Measurements from ENCODE around the gene TMEM168. TPM values are rescaled to one million over a fixed set of nuclear protein-coding genes. Genes with fewer than 3 reads are reported as not detected.
"Not testable (repeated sequence)": the region's sequence is repeated elsewhere in the genome, so short reads cannot be mapped to it uniquely, and the experiment has no call there.

The TMEM168 gene, protein sequence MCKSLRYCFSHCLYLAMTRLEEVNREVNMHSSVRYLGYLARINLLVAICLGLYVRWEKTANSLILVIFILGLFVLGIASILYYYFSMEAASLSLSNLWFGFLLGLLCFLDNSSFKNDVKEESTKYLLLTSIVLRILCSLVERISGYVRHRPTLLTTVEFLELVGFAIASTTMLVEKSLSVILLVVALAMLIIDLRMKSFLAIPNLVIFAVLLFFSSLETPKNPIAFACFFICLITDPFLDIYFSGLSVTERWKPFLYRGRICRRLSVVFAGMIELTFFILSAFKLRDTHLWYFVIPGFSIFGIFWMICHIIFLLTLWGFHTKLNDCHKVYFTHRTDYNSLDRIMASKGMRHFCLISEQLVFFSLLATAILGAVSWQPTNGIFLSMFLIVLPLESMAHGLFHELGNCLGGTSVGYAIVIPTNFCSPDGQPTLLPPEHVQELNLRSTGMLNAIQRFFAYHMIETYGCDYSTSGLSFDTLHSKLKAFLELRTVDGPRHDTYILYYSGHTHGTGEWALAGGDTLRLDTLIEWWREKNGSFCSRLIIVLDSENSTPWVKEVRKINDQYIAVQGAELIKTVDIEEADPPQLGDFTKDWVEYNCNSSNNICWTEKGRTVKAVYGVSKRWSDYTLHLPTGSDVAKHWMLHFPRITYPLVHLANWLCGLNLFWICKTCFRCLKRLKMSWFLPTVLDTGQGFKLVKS
- polyA plus RNA-seq (2013) = 14.6 TPM

DNA sequence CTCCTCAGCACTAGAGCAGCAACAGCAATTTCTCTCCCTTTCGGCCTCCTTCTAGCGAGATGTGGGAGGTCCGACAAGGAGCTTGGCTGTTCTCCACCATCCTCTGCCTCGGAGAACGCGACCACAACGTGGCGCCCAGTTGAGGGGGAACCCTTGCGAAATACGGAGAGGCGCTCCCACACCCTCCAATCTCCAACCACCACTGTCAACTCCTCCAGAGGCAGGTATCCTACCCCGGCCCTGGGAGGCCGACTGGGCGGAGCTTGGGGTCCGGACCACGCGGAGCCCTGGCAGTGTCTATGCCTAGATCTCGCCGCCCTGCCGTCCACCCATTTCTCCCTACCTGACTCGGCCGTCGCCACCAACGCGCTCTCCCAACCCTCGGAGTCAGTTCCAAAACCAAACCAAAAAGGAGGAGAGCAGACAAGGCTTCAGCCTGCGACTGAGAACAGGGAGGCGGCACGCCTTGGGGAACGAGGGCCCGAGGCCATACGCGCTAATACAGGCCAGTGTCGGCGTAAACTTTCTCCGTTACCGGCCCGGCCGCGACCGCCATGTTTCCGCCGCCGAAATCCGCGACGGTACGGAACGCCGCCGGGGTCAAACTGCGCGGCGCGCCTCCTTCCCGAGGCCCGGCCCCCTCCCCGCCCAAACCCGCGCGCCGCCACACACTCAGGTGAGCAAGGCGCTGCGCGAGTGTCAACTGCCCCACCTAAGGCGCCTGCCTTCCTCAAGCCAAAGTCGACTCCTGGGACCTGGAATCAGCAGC, at the start of gene TMEM168:
Gene TMEM168, minus strand, starts transcription at position 577 of the 769 bp plus-strand sequence. CDS start 5,568 bp downstream, outside the sequence.
- no peaks in the 10 kb centered on the region for H3K36me3 ChIP-seq (ENCODE audit: control insufficient read depth in 4 of 4, insufficient read depth in 4 of 4, low read length in 3 of 4)
- DNase-seq = peak; percentile 83 to 93 (median 91)
- 0% methylated on average over 53 of the region's 67 CpGs for WGBS (ENCODE audit: insufficient coverage)
- H3K9me3 ChIP-seq (ENCODE audit: control extremely low read depth in 1 of 5, control insufficient read depth in 4 of 5, insufficient read depth in 2 of 5, low read depth in 1 of 5, low read length in 4 of 5) = no peaks in the 10 kb centered on the region
- peak within 1 kb of the TSS; percentile 68 to 97 (median 84) for H3K4me3 ChIP-seq (ENCODE audit: control insufficient read depth in 1 of 7, extremely low read depth in 1 of 7, insufficient read depth in 4 of 7, low read depth in 2 of 7, low read length in 6 of 7)
- H3K27ac ChIP-seq (ENCODE audit: insufficient read depth in 1 of 2, low read depth in 1 of 2, low read length in 2 of 2, poor library complexity in 1 of 2, severe bottlenecking in 2 of 2) = peak within 1 kb of the TSS; percentile 92 to 95
- H3K4me1 ChIP-seq (ENCODE audit: control extremely low read depth in 1 of 4, control insufficient read depth in 4 of 4, insufficient read depth in 4 of 4, low read length in 3 of 4) = peaks cover 10 to 18% (median 14%) of the 10 kb centered on the region in 4 experiments
- H3K27me3 ChIP-seq (replicated peaks in 2 of 5; ENCODE audit: control insufficient read depth in 4 of 5, insufficient read depth in 5 of 5, low read length in 4 of 5) = no peaks in the 10 kb centered on the region
- ChIA-PET CTCF (interaction anchor here (0.7 to 2.2 kb wide), 5 partner anchors 10 to 1054 kb away, joined by 3 to 7 read pairs (median 3); no protein-coding TSS in a partner anchor), POLR2A (interaction anchor here (0.7 to 0.9 kb wide), 2 partner anchors 9 to 318 kb away, joined by 3 read pairs; no protein-coding TSS in a partner anchor)

DNA sequence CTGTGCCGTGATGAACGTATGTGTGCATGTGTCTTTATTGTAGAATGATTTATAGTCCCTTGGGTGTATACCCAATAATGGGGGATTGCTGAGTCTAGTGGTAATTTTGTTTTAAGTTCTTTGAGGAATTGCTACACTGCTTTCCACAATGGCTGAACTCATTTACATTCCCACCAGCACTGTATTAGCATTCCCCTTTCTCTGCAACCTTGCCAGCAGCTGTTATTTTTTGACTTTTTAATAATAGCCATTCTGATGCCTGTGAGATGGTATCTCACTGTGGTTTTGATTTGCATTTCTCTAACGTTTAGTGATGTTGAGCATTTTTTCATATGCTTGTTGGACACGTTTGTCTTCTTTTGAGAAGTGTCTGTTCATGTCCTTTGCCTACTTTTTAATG, 45.7 kb upstream of the TMEM168 start:
- H3K27ac ChIP-seq (ENCODE audit: insufficient read depth in 1 of 2, low read depth in 1 of 2, low read length in 2 of 2, poor library complexity in 1 of 2, severe bottlenecking in 2 of 2); CTCF ChIA-PET; H3K27me3 ChIP-seq (replicated peaks in 2 of 5; ENCODE audit: control insufficient read depth in 4 of 5, insufficient read depth in 5 of 5, low read length in 4 of 5); DNase-seq; H3K4me1 ChIP-seq (ENCODE audit: control extremely low read depth in 1 of 4, control insufficient read depth in 4 of 4, insufficient read depth in 4 of 4, low read length in 3 of 4); H3K36me3 ChIP-seq (ENCODE audit: control insufficient read depth in 4 of 4, insufficient read depth in 4 of 4, low read length in 3 of 4); H3K4me3 ChIP-seq (ENCODE audit: control insufficient read depth in 1 of 7, extremely low read depth in 1 of 7, insufficient read depth in 4 of 7, low read depth in 2 of 7, low read length in 6 of 7); POLR2A ChIA-PET: not testable (repeated sequence)
- H3K9me3 ChIP-seq (ENCODE audit: control extremely low read depth in 1 of 5, control insufficient read depth in 4 of 5, insufficient read depth in 2 of 5, low read depth in 1 of 5, low read length in 4 of 5) = peaks cover 0 to 11% (median 3%) of the 10 kb centered on the region in 5 experiments
- no CpG with 5 or more reads among the region's 4 CpGs for WGBS (ENCODE audit: insufficient coverage)

DNA sequence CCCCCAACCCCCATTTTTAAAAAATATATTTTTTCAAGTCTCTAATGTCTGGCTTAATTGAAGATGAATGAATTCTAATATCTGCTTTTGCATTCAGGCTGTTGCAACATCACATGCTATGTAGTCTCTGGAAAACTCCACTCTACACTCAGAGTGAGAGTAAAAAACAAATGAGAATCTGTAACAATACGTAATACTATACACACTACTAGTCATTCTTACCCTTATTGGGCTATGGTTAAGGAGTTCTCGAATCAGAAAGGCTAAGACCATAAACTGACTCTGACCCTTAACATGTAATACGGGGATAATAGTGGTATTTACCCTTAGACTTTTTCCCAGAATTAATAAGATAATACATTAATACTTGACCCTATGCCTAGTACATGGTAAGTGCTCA, 42.9 kb upstream of the TMEM168 start:
- no peak overlapping the region for H3K27ac ChIP-seq (ENCODE audit: insufficient read depth in 1 of 2, low read depth in 1 of 2, low read length in 2 of 2, poor library complexity in 1 of 2, severe bottlenecking in 2 of 2)
- 100% methylated on average over 1 of the region's 3 CpGs for WGBS (ENCODE audit: insufficient coverage)
- H3K9me3 ChIP-seq (ENCODE audit: control extremely low read depth in 1 of 5, control insufficient read depth in 4 of 5, insufficient read depth in 2 of 5, low read depth in 1 of 5, low read length in 4 of 5) = peaks cover 0 to 26% (median 9%) of the 10 kb centered on the region in 5 experiments
- no peaks in the 10 kb centered on the region for H3K4me1 ChIP-seq (ENCODE audit: control extremely low read depth in 1 of 4, control insufficient read depth in 4 of 4, insufficient read depth in 4 of 4, low read length in 3 of 4)
- peaks cover 9 to 33% (median 17%) of the 10 kb centered on the region in 4 experiments for H3K36me3 ChIP-seq (ENCODE audit: control insufficient read depth in 4 of 4, insufficient read depth in 4 of 4, low read length in 3 of 4)
- H3K27me3 ChIP-seq (replicated peaks in 2 of 5; ENCODE audit: control insufficient read depth in 4 of 5, insufficient read depth in 5 of 5, low read length in 4 of 5) = no peaks in the 10 kb centered on the region
- H3K4me3 ChIP-seq (ENCODE audit: control insufficient read depth in 1 of 7, extremely low read depth in 1 of 7, insufficient read depth in 4 of 7, low read depth in 2 of 7, low read length in 6 of 7) = no peak overlapping the region
- ChIA-PET POLR2A (no interaction called here), CTCF (no interaction called here)
- DNase-seq = no peak

DNA sequence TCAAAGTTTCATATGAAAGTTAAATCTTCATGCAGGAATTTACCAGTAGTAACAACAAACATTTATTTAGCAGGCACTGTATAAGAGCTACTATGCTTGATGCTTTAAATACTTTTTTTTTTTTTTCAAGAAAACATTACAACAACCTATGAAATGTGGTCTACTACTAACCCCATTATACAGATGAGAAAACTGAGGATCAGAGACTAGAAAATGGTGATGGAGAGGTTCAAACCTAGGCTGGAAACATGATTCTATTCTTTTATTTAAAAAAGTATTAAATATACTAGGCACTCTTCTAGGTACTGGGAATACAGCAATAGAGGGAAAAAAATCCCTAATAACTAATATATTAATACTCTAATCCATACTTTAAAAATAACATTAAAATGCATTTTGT, 40.6 kb upstream of the TMEM168 start:
- ChIA-PET POLR2A (no interaction called here), CTCF (interaction anchor here (1.2 to 1.3 kb wide), 2 partner anchors 15 to 52 kb away, joined by 3 read pairs; no protein-coding TSS in a partner anchor)
- Histone ChIP-seq H3K36me3 (ENCODE audit: control insufficient read depth in 4 of 4, insufficient read depth in 4 of 4, low read length in 3 of 4) (peaks cover 10 to 36% (median 18%) of the 10 kb centered on the region in 4 experiments), H3K4me3 (ENCODE audit: control insufficient read depth in 1 of 7, extremely low read depth in 1 of 7, insufficient read depth in 4 of 7, low read depth in 2 of 7, low read length in 6 of 7) (no peak overlapping the region), H3K27me3 (replicated peaks in 2 of 5; ENCODE audit: control insufficient read depth in 4 of 5, insufficient read depth in 5 of 5, low read length in 4 of 5) (no peaks in the 10 kb centered on the region), H3K9me3 (ENCODE audit: control extremely low read depth in 1 of 5, control insufficient read depth in 4 of 5, insufficient read depth in 2 of 5, low read depth in 1 of 5, low read length in 4 of 5) (peaks cover 0 to 24% (median 10%) of the 10 kb centered on the region in 5 experiments), H3K27ac (ENCODE audit: insufficient read depth in 1 of 2, low read depth in 1 of 2, low read length in 2 of 2, poor library complexity in 1 of 2, severe bottlenecking in 2 of 2) (no peak overlapping the region), H3K4me1 (ENCODE audit: control extremely low read depth in 1 of 4, control insufficient read depth in 4 of 4, insufficient read depth in 4 of 4, low read length in 3 of 4) (no peaks in the 10 kb centered on the region)
- no peak for DNase-seq

DNA sequence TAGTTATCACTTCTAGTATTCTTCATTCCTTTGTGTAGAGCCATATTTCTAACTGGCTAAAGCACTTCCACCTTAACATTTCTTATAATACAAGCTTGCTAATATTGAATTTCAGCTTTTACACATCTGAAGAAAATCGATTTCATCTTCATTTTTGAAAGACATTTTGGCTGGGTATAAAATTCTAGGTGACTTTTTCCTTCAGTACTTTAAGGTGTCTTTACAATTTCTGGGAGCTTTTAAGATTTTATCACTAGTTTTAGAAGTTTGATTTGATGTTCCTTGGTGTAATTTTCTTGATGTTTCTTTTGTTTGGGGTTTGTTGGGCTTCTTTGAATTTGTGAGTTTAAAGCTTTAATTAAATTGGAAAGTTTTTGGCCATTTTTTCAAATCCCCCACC, 38.5 kb upstream of the TMEM168 start:
- H3K4me1 ChIP-seq (ENCODE audit: control extremely low read depth in 1 of 4, control insufficient read depth in 4 of 4, insufficient read depth in 4 of 4, low read length in 3 of 4) = no peaks in the 10 kb centered on the region
- H3K27me3 ChIP-seq (replicated peaks in 2 of 5; ENCODE audit: control insufficient read depth in 4 of 5, insufficient read depth in 5 of 5, low read length in 4 of 5) = no peaks in the 10 kb centered on the region
- DNase-seq = no peak
- H3K9me3 ChIP-seq (ENCODE audit: control extremely low read depth in 1 of 5, control insufficient read depth in 4 of 5, insufficient read depth in 2 of 5, low read depth in 1 of 5, low read length in 4 of 5) = peaks cover 0 to 24% (median 10%) of the 10 kb centered on the region in 5 experiments
- H3K36me3 ChIP-seq (ENCODE audit: control insufficient read depth in 4 of 4, insufficient read depth in 4 of 4, low read length in 3 of 4) = peaks cover 10 to 44% (median 19%) of the 10 kb centered on the region in 4 experiments
- ChIA-PET CTCF (interaction anchor here (1.1 kb wide), 1 partner anchor 32 kb away, joined by 3 read pairs; no protein-coding TSS in a partner anchor), POLR2A (no interaction called here)
- H3K4me3 ChIP-seq (ENCODE audit: control insufficient read depth in 1 of 7, extremely low read depth in 1 of 7, insufficient read depth in 4 of 7, low read depth in 2 of 7, low read length in 6 of 7) = no peak overlapping the region
- WGBS (ENCODE audit: insufficient coverage) = no CpG with 5 or more reads among the region's 1 CpG
- no peak overlapping the region for H3K27ac ChIP-seq (ENCODE audit: insufficient read depth in 1 of 2, low read depth in 1 of 2, low read length in 2 of 2, poor library complexity in 1 of 2, severe bottlenecking in 2 of 2)

DNA sequence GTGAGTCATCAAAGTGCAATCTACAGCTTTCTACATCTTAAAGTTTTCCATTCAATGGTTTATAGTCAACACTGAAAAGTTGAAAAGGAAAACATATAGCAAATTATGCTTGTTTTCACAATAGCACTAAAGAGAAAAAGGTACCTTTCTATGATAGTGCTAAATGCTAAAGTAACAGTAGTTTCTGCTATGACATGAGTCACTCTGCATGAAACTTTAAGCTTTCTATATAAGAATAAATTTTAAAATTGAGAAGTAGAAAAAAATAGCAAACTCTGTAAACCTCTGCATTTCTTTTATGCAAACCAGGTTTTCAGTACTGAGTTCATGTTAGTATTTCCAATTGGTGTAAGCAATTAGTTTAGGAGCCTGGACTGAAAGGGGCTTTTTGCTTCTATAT, 31.2 kb upstream of the TMEM168 start:
- peaks cover 0 to 16% (median 7%) of the 10 kb centered on the region in 4 experiments for H3K36me3 ChIP-seq (ENCODE audit: control insufficient read depth in 4 of 4, insufficient read depth in 4 of 4, low read length in 3 of 4)
- ChIA-PET POLR2A (no interaction called here), CTCF (no interaction called here)
- H3K27me3 ChIP-seq (replicated peaks in 2 of 5; ENCODE audit: control insufficient read depth in 4 of 5, insufficient read depth in 5 of 5, low read length in 4 of 5) = no peaks in the 10 kb centered on the region
- H3K9me3 ChIP-seq (ENCODE audit: control extremely low read depth in 1 of 5, control insufficient read depth in 4 of 5, insufficient read depth in 2 of 5, low read depth in 1 of 5, low read length in 4 of 5) = peaks cover 0 to 1% (median 0%) of the 10 kb centered on the region in 5 experiments
- no peak overlapping the region for H3K4me3 ChIP-seq (ENCODE audit: control insufficient read depth in 1 of 7, extremely low read depth in 1 of 7, insufficient read depth in 4 of 7, low read depth in 2 of 7, low read length in 6 of 7)
- no peak overlapping the region for H3K27ac ChIP-seq (ENCODE audit: insufficient read depth in 1 of 2, low read depth in 1 of 2, low read length in 2 of 2, poor library complexity in 1 of 2, severe bottlenecking in 2 of 2)
- DNase-seq = no peak
- no peaks in the 10 kb centered on the region for H3K4me1 ChIP-seq (ENCODE audit: control extremely low read depth in 1 of 4, control insufficient read depth in 4 of 4, insufficient read depth in 4 of 4, low read length in 3 of 4)
